A549 treated with ZK216348 at 1 μM for 4 hours (cell line): Measurements from ENCODE around the gene EBF4. TPM values are rescaled to one million over a fixed set of nuclear protein-coding genes. Genes with fewer than 3 reads are reported as not detected.

Experiments
- total RNA-seq: library from RNA; stranded (reverse); fragments of 200-300 nt; extraction: Qiagen RNA extraction; gene quantifications from 5 replicates; pipeline ENCODE4 v1.2.3, GENCODE V29; 2022; ENCODE audit warnings: low read depth

Gene EBF4, protein sequence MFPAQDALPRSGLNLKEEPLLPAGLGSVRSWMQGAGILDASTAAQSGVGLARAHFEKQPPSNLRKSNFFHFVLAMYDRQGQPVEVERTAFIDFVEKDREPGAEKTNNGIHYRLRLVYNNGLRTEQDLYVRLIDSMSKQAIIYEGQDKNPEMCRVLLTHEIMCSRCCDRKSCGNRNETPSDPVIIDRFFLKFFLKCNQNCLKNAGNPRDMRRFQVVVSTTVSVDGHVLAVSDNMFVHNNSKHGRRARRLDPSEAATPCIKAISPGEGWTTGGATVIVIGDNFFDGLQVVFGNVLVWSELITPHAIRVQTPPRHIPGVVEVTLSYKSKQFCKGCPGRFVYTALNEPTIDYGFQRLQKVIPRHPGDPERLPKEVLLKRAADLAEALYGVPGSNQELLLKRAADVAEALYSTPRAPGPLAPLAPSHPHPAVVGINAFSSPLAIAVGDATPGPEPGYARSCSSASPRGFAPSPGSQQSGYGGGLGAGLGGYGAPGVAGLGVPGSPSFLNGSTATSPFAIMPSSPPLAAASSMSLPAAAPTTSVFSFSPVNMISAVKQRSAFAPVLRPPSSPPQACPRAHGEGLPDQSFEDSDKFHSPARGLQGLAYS
- 2.3 to 2.7 TPM (median 2.4 TPM) in 5 replicates for total RNA-seq

DNA sequence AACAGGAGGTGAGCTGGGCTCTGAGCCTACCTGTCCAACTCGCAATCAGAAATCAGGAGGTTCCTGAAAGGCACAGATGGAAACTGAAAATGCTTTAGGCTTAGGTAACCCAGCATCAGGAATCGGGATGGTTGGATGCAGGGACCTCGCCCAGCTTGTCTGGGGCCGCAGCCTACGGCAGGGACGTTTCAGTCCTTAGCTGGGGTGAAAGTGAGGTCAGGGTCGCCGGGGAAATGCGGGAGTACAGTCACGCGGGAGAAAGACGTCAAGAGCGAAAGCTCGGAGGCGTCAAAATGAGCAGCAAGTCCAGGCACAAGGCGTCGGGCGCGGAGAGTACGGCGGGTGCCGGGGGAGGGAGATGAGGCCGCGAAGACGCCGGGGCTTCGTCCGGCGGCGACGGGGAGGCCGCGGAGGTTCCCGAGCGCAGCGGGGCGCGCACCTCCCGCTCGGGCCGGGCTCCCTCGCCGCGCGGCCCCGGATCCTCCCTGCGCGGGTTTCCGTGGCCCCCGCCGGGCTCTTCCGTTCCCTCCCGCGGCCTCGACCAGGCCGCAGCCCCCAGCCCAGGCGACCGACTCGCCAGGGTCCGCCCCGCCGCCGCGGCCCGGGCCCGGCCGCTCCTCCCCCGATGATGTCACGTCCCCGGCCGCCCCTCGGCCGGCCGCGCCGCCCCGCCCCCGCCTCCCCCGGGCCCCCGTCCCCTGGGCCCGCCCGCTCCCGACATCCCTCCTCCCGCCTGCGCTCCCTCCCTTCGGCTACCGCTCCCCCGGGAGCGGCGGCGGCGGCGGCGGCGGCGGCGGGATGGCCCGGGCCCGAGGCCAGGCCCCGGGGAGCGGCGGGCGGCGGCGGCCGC is at the start of gene EBF4:
EBF4 (plus strand) TSS at position 745 of the 850 bp plus-strand sequence. CDS start 866 bp downstream, outside the sequence.

DNA sequence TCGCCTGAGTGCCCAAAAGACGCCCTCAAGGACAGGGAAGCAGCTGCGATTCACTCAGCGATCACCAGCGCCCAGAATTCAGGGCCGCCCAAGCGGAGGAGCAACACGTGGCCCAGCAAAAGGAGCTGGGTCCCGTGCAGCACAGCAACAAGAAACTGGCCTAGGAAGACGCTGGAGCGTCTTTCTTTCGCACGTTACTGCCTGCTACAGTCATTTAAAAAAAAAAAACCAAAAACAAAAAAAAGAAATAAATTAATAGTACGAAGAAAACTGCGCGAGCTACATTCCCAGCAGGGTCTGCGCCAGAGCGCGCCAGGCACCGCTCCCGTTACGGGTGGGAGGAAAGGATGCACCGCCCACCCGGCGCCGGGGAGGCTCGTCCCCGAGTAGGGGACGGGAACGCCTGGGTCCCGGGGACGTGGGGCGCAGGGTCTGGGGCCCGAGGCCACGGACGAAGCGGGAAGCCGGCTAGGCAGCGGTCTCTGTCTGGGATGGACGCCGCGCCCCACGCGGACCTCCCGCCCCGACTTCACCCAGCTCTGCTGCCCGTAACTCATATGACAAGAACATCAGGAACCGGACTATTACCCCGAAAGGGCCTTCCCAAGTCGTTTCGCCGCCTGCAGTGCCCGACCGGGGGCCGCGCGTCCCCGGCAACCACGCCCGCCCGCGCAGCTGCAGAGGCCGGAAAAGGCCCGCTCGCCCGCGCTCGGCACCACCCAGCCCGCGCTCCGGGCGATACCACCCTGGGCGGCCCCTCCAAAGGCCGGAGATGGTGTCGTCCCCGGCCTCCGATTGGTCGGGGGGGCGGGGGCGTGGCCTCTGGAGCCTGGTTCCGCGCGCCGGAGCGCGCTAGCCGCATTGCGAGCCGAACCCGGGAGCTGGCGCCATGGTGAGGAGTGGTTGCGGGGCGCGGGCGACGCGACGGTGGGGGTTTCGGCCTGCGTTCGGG is 40.5 kb upstream of the EBF4 start, which contains the start of gene NOP56:
NOP56 (plus strand) TSS at position 861 of the 952 bp plus-strand sequence; CDS start at position 890, 29 bp downstream.

GRCh38 chr20:2663887-2664719 is 28.5 kb upstream of the EBF4 start, which contains the start of gene IDH3B:
Gene IDH3B (minus strand): TSS chr20:2664216. CDS start chr20:2664188, 28 bp downstream.

DNA sequence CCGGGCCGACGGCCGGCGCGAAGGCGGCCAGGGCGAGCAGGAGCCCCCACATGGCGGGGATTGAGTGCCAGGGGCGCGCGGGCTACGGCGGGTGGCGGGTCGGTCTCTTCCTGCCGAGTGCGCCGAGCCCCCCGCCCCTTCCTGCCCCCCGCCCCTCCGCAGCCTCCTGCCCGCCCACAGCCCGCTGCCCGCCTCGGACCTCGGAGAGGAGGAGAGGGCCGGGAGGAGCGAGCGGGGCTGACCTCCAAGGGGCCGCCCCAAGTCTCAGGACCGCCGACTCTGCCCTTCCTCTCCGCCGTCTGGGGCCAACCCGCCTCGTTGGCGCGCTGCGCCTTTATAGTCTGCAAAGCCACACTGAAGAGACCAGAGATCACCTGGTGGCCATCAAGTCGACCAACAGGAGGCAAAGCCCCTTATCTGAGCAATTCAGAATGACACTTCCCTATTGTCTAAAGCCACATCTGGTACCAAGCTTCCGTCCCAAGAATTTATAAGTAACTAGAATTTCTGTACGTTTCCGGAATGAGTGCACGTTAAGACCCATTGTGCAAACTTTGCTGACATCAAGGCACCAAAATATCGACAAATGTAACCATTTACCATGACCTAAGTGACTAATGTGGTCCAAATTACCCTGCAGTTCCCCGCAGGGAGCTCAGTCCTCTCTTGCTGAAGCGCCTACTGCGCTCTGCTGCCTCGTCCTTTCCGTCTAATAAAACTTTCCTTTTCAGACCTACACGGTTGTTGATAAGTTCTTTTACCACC is 108.1 kb downstream of the EBF4 start, which contains the start of gene CPXM1:
CPXM1 (minus strand) TSS at position 107 of the 765 bp plus-strand sequence; CDS start at position 52, 55 bp downstream.

Other genes with a start within 250 kb of the EBF4 start
- 746 to 1,050 TPM (median 924 TPM) in 5 replicates for gene SNRPB, start 222.0 kb upstream of the EBF4 start, total RNA-seq
- 11.6 to 15.1 TPM (median 13.3 TPM) in 5 replicates for gene ZNF343, start 183.9 kb upstream of the EBF4 start, total RNA-seq
- not detected in 5 replicates for gene TMC2, start 156.2 kb upstream of the EBF4 start, total RNA-seq
- 582 to 773 TPM (median 606 TPM) in 5 replicates for gene NOP56, start 40.1 kb upstream of the EBF4 start, total RNA-seq
- gene IDH3B, start 28.6 kb upstream of the EBF4 start, total RNA-seq = 117 to 140 TPM (median 136 TPM) in 5 replicates
- not detected in 5 replicates for gene CPXM1, start 107.8 kb downstream of the EBF4 start, total RNA-seq
- 0.36 TPM in 1 of 5 replicates, not detected in the others for gene C20orf141, start 122.2 kb downstream of the EBF4 start, total RNA-seq
- not detected in 5 replicates for gene TMEM239, start 123.6 kb downstream of the EBF4 start, total RNA-seq
- 14.1 to 32.5 TPM (median 29.0 TPM) in 5 replicates for gene PCED1A, start 147.9 kb downstream of the EBF4 start, total RNA-seq
- gene VPS16, start 148.0 kb downstream of the EBF4 start, total RNA-seq = 19.3 to 40.0 TPM (median 32.3 TPM) in 5 replicates
- gene PTPRA, start 180.7 kb downstream of the EBF4 start, total RNA-seq = 31.9 to 43.1 TPM (median 39.8 TPM) in 5 replicates